KMS-11 (cell line): ENCODE measurements around the gene PLXNB2.

Experiments used
- H2AFZ ChIP-seq: fragments of 200-600 bp; sonication (generic); 2 replicates; pipeline ENCODE4 v1.6.1; 2016; ENCODE audit warnings: antibody characterized with exemption, mixed run types, low read depth
- H3K27ac ChIP-seq: fragments of 200-600 bp; sonication (generic); 2 replicates; pipeline ENCODE4 v1.6.1; 2016; ENCODE audit warnings: mild to moderate bottlenecking, mixed run types
- H3K27me3 ChIP-seq: fragments of 200-600 bp; sonication (generic); 2 replicates; pipeline ENCODE4 v1.6.1; 2017; ENCODE audit warnings: mild to moderate bottlenecking, low read depth, mixed run types, moderate library complexity; ENCODE audit not compliant: insufficient read depth
- H3K36me3 ChIP-seq: fragments of 200-600 bp; sonication (generic); 2 replicates; pipeline ENCODE4 v1.6.1; 2017; ENCODE audit warnings: mild to moderate bottlenecking, mixed run types; ENCODE audit not compliant: insufficient read depth
- H3K4me1 ChIP-seq: fragments of 200-600 bp; sonication (generic); 2 replicates; pipeline ENCODE4 v1.6.1; 2016; ENCODE audit warnings: mild to moderate bottlenecking, low read depth, mixed run types; ENCODE audit not compliant: poor library complexity, severe bottlenecking
- H3K4me2 ChIP-seq: fragments of 200-600 bp; sonication (generic); 2 replicates; pipeline ENCODE4 v1.7.0; 2016; ENCODE audit warnings: mild to moderate bottlenecking, mixed run types
- H3K4me3 ChIP-seq: fragments of 200-600 bp; sonication (generic); IDR thresholded peaks from 2 replicates; pipeline ENCODE4 v1.6.1; 2017; ENCODE audit warnings: low read depth, low read length, mixed read lengths; ENCODE audit not compliant: insufficient read depth
- H3K79me2 ChIP-seq: fragments of 200-600 bp; sonication (generic); 2 replicates; pipeline ENCODE4 v1.6.1; 2016; ENCODE audit warnings: low read depth, mixed run types; ENCODE audit not compliant: insufficient read depth
- H3K9ac ChIP-seq: fragments of 200-600 bp; sonication (generic); 2 replicates; pipeline ENCODE4 v1.6.1; 2016; ENCODE audit warnings: mild to moderate bottlenecking, mixed run types
- H4K20me1 ChIP-seq: fragments of 200-600 bp; sonication (generic); 2 replicates; pipeline ENCODE4 v1.6.1; 2016; ENCODE audit warnings: mild to moderate bottlenecking, mixed run types; ENCODE audit not compliant: insufficient read depth
- CTCF ChIP-seq: fragments of 200-600 bp; sonication (generic); conservative IDR thresholded peaks from 2 replicates; pipeline ENCODE4 v1.6.1; 2017; ENCODE audit warnings: low read depth, mild to moderate bottlenecking, antibody characterized with exemption, low read length, moderate library complexity, mixed read lengths

Gene PLXNB2

GRCh38 chr22:50348058-50348457 is 40.6 kb upstream of the PLXNB2 start:
- Histone ChIP-seq H3K36me3 (no peaks in the 10 kb centered on the region), H3K79me2 (peaks cover 17% of the 10 kb centered on the region; the same call in 1 of the 2 replicates), H2AFZ (no peak overlapping the region), H4K20me1 (no peaks in the 10 kb centered on the region), H3K27me3 (no peaks in the 10 kb centered on the region), H3K4me2 (no peak overlapping the region), H3K9ac (no peak overlapping the region), H3K4me1 (no peaks in the 10 kb centered on the region), H3K27ac (no peak overlapping the region), H3K4me3 (no peak overlapping the region)
- TF ChIP-seq CTCF, result no peak

- H3K9ac ChIP-seq, result no peak overlapping the region
- no peak for TF ChIP-seq CTCF
- H3K27me3 ChIP-seq, result no peaks in the 10 kb centered on the region
- no peak overlapping the region for H3K4me3 ChIP-seq
- no peak overlapping the region for H3K4me2 ChIP-seq
- H3K36me3 ChIP-seq, result no peaks in the 10 kb centered on the region
- H4K20me1 ChIP-seq, result no peaks in the 10 kb centered on the region
- no peak overlapping the region for H3K27ac ChIP-seq
- H3K79me2 ChIP-seq, result peaks cover 14% of the 10 kb centered on the region; the same call in 1 of the 2 replicates
- no peak overlapping the region for H2AFZ ChIP-seq
- H3K4me1 ChIP-seq, result no peaks in the 10 kb centered on the region
Measured at GRCh38 chr22:50347157-50347556, 39.7 kb upstream of the PLXNB2 start.

- no peak overlapping the region for H3K27ac ChIP-seq
- no peak overlapping the region for H3K4me3 ChIP-seq
- no peaks in the 10 kb centered on the region for H4K20me1 ChIP-seq
- no peak overlapping the region for H2AFZ ChIP-seq
- no peaks in the 10 kb centered on the region for H3K36me3 ChIP-seq
- H3K27me3 ChIP-seq, result no peaks in the 10 kb centered on the region
- no peak overlapping the region for H3K9ac ChIP-seq
- H3K79me2 ChIP-seq, result peaks cover 14% of the 10 kb centered on the region; the same call in 1 of the 2 replicates
- no peaks in the 10 kb centered on the region for H3K4me1 ChIP-seq
- no peak for TF ChIP-seq CTCF
- no peak overlapping the region for H3K4me2 ChIP-seq
Measured at GRCh38 chr22:50346470-50346869, 39.0 kb upstream of the PLXNB2 start.

GRCh38 chr22:50343541-50343935 is 36.1 kb upstream of the PLXNB2 start:
- no peak for TF ChIP-seq CTCF
- Histone ChIP-seq H3K27ac (peak overlapping the region; percentile 46; the same call in 1 of the 2 replicates), H3K4me3 (no peak overlapping the region), H3K9ac (peak overlapping the region; percentile 69; the same call in 1 of the 2 replicates), H2AFZ (no peak overlapping the region), H3K79me2 (peaks cover 12% of the 10 kb centered on the region; the same call in 1 of the 2 replicates), H3K27me3 (no peaks in the 10 kb centered on the region), H3K4me2 (no peak overlapping the region), H4K20me1 (no peaks in the 10 kb centered on the region), H3K4me1 (no peaks in the 10 kb centered on the region), H3K36me3 (no peaks in the 10 kb centered on the region)
